HG02970 (cell line): ENCODE results near the gene ECM2.

Source experiments
- ATAC-seq: cut with Tn5 transposase; IDR thresholded peaks from one replicate; pipeline ENCODE4 v1.9.1; 2021; ENCODE audit warnings: mild to moderate bottlenecking, moderate library complexity, moderate number of reproducible peaks; ENCODE audit not compliant: unreplicated experiment, low FRiP score

The ECM2 gene

DNA sequence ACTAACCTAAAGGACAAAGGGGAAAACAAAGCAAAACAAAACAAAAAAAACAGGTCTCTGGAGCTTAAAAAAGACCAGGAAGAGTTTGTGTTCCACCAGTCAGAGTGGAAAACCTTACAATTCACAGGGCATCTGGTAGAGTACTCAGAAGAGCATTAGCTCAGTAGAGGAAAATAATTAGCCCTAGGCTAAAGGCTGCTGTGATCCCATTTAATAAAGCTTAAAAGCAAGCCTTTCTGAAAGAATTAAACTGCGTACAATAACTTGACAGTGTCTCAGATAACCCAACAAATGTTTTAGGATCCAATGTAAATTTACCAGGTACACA, 7.3 kb downstream of the ECM2 start:
- no peak for ATAC-seq

DNA sequence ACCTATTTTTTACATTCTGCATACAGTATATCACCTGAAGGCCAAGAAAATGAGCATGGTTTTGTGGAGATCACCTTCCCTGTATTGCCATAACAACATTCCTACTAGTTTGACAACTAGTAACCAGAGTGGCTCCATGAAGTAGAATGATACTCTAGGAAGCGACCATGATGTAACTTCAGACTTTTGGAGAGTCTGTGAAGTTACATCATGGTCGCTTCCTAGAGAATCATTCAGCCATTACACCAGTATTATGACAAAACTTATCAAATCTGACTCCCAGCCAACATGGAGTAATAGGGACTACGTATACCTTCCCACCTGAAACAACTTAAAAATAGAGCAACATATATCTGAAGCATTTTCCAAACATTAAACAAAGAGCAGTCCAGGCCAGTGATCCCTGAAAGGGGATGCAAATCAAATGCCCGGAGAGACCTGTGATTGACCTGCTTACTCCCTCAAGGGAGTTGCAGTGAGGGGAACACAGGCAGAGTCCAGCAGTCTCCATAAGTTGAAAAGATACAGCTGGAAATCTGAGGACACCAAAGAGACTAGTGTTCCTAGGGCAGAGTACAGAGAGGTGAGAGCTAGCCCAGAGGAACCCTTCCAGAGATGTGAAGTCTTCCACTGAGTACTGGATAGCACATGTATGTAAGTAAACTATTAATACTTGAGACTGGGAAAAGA, 7.8 kb downstream of the ECM2 start:
- no peak for ATAC-seq

DNA sequence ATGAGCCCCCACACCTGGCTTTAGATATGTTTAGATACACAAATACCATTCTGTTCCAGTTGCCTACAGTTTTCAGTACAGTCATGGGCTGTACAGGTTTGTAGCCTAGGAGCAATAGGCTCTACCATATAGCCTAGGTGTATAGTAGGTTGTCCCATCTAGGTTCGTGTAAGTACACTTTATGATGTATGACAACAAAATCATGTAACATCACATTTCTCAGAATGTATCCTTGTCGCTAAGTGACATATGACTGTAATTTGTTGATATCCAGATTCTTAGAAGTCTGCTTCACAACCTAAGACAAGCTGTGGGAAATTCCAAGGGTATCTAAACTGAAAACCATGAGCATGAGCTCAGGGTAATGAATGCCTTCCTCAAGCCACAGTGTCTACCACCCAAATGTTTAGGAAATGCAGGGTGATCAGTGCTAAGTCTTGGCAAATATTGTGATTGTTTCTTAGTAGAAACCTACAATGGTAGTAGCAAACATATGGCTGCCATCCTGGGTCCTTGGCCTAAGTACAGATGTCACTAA, 8.4 kb downstream of the ECM2 start:
- no peak for ATAC-seq

DNA sequence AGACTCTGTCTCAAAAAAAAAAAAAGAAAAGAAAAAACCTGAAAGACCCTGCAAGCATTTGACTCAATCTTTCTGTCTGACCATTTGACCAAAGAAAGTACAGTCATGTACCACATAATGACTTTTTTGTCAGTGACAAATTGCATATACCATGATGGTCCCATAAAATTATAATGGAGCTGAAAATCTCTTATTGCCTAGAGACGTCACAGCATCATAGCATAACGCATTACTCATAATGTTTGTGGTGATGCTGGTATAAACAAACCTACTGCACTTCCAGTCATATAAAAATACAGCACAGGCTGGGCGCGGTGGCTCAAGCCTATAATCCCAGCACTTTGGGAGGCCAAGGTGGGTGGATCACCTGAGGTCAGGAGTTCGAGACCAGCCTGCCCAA, 10.5 kb downstream of the ECM2 start:
- ATAC-seq, result no peak

DNA sequence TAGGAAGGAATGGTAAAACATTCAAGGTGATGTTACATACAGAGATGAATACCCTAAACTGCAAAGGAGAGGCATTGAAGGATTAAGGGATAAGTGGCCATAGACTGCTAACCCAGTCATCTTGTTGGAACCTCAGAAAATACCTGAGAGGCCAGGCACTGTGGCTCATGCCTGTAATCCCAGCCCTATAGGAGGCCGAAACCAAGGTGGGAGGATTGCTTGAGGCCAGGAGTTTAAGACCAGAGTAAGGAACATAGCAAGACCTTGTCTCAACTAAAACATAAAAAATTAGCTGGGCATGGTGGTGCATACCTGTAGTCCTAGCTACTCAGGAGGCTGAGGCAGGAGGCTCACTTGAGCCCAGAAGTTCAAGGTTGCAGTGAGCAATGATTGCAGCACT, 10.9 kb downstream of the ECM2 start:
- ATAC-seq, result no peak

DNA sequence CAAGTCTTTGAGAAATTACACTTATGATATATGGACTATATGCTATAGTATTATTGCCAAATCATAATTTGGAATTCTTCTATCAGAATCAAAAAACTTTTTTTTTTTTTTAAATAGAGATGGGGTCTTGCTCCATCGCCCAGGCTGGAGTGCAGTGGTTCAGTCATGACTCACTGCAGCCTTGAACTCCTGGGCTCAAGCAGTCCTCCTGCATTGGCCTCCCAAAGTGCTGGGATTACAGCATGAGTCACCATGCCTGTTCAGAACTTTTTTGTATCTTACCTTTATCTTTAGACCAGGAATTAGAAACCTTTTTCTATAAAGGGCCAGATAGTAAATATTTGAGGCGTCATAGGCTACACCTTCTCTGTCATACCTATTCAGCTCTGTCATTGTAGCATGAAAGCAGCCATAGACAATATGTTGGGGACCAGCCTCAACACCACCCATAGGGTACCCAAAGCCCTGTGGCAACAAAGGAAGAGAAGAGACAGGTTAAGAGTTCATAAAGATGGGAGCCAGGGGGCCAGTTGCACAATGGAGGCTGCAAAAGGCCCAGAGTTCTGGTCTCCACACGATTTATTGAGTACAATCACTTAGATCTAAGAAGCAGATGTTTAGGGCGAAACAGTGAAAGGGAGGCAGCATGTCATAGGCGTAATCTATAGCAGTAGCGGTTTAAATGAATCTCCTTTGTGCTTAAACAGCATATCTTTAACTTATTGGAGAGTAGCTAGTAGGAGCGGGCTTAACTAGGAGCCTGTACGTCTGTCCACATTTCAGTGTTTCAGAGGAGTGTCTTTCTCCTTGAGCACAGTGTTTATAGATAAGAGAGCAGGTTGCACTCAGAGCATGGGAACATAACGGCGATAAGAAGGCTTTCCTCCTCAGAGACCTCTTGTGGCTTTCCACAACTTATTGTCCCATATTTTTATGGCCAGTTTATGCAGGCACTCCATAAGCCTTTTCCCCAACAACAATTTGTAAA, 12.5 kb downstream of the ECM2 start:
- no peak for ATAC-seq

DNA sequence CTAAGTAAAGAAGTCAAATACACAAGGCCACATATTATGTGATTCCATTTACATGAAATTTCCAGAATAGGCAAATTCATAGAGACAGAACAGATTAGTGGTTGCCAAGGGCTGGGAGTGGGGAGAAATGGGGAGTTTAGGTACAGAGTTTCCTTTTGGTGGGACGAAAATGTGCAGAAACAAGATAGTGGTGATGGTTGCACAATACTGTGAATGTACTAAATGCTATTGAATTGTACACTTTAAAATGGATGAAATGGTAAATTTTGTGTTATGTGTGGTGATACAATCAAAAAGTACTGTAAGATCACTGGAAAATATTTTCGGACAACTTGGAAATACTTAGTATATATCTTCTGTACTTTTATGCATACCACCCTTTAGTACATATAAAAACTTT, 15.0 kb downstream of the ECM2 start:
- ATAC-seq, result no peak

DNA sequence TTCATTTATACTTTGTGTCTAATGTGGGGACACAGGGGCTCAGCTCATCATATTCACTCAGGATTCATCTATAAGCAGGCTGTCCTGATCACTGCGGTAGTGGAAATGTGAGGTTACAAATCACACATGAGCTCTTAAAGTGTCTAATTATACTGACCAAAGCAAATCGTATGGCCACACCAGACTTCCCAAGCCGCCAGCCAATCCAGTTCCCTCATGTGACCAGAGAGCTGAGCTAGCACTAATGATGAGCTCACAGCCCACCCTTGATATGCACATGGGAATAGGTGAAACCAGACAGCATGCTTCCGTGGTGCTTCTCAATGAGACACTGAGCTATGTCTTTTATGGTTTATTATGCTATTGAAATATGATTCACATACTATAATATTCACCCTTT, 17.6 kb downstream of the ECM2 start:
- ATAC-seq, result no peak

DNA sequence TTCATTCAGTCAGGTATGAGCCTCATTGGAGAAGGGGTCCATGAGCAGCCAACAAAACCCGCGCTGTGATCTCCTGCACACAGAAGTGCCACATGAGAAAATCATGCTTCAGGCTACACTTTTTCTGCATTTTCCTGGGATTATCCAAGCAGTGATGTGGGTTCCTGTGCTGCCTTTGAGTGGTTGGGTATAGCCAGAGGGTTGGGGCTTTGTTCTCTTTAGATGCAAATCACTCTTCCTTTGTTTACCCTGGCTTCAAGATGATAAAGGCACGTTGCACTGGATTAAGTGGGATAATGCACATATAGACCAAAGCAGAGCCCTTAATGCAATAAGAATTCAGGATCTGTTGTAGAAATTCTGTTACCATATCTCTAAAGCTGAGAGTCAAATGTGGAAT, 18.7 kb downstream of the ECM2 start:
- no peak for ATAC-seq

DNA sequence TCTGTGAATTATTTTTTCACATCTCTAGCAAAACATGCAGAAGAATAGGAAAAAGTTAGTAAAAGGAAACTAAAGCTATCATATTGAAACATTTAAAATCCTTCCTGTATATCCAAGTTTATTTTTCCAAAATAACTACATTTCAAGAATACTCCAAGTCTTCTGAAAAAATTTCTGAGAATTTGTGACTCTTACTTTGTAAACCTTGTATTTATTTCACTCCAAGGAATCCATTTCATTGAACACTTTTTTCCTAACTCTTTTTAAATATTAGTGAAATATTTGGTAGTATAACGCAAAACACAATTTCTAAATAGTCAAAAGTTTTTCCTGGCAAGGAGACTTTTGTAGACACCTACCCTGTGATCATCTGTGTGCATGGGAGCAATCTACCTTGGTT, 19.3 kb downstream of the ECM2 start:
- ATAC-seq, result no peak

DNA sequence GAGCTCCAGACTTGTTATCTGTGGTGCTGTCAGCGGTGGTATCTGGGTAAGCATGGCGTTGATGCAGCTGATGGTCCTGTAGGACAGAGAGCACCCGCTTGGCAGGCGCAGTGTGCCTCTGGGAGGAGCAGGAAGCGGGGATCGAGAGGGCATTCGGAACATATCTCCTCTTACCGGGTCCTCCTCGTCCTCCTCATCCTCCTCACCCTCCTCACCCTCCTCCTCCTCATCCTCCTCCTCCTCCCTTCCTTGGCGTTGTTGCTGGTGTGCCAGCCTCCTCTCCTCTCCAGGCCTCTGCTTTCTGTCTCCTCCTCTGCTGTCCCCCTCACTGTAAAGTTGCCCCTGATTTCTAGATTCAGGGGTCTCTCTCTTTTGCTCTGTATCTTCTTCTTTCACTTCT, 21.2 kb downstream of the ECM2 start:
- ATAC-seq, result no peak

DNA sequence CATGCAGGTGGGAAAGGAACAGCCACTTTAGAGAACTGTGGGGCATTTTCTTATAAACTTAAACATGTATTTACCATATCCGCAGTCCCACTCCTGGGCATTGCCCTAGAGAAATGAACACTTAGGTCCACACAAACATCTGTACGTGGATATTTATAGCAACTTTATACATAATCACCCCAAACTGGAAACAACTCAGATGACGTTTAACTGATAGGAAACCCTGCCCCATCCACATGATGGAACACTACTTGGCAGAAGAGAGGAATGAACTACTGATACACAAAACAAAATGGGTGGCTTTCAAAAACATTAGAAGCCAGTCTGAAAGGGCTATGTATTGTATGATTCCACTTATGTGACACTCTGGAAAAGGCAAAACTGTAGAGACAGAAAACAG, 22.4 kb downstream of the ECM2 start:
- no peak for ATAC-seq

DNA sequence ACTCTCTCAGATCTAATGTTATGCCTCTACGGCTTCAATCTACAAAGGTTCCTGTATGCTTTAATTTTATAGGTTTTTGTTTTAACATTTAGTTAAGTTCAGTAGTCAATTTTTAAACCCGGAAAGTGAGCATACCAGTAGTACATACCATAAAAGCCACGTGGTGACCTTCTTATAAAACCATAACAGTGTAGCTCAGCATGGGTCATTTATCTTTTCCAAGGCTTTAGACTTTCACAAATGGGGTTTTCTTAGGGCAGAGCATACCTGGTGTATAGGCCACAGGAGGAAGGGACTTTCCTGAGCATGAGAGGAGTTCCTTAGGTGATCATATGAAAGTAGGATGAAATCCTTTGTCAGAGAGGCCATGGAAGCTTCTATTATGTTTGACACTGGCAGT, 23.2 kb downstream of the ECM2 start:
- no peak for ATAC-seq

DNA sequence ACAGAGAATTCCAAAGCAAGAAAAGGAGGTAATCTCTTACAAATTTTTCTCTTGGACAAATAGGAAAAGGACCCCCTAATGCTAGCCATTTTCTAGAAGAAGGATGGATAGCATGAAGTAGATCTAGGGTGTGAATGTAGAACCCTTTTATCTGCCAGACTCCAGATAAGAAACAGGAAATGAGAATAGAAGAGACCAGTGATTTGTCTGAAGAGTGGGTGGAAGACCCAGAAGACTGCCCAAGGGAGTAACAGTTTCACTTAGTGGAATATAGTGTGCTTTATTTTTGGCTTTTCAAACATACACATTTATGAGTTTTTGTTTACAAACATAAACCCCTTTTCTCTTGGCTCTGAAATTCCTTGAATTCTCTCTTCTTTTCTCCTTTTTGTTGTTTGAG, 25.0 kb downstream of the ECM2 start:
- no peak for ATAC-seq

DNA sequence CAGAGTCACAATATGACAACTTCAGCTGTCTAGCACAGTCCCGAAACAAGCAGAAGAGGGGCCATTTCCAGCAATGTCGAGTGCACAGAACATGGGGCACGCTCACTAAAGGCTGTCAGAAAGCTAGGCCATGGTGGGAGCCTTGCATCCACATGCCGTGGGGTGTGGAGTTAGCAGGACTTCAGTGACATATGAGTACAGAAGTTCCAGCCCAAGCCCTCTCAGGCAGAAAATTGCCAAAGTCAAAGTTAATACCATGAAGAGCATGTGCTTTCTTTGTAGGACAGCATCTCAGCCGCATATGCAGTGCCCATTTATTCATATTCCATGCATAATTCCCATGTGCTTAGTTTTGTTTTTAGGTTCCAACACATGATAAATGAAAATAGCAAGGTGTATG, 26.7 kb downstream of the ECM2 start:
- no peak for ATAC-seq

DNA sequence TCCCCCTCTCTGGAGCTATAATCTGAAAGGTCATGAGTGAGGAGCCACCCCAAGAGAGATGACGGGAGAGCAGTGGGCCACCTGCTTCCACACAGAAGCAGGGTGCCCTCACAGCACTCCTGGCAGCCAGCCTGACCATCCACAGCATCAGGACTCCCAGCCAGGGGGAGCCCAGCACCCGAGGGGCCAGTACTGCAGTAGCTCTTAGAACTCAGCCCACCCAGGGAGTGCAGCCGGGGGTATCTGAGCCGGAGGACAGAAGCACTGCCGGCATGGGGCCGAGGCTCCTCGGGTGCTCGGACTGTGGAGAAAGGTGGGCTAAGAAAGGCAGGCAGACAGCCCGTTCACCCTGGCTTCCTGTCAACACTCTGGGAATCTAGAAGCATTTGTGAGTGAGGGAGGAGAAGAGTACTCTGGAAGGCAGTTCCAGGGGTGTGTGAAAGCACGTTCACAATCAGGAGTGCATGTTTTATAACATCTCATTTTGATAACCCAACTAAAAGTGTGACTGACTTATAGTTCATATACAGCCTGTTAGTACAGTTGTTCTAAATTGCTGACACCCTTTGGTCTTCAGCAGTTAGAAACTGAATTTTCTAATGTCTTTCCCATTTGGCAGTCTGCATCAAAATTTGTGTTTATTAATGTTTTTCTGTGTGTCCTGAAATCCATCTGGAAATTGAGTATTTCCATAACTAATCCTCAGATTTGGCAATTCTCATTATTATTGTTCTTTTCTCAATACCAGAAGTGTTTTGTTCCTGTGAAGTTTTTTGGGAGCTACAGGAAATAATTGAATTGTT, 27.6 kb downstream of the ECM2 start:
- no peak for ATAC-seq

DNA sequence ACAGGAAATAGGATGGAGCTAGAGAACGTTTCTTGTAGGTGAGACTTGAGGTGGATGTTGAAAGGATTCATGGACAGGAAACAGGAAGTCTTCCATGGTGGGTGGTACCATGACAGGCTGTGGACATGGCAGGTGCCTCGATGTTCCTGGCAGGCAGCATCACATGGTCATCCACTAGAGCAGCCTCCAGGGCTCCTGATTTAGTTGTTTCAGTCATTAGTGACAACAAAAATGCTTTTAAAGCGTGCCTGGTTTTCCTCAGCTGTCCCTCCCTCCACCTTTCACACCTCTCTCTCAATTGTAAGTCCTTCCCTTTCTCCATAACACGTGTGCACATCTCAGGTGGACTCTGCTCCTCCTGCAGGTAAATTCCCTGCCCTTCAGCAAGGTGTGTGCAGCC, 28.3 kb downstream of the ECM2 start:
- no peak for ATAC-seq

DNA sequence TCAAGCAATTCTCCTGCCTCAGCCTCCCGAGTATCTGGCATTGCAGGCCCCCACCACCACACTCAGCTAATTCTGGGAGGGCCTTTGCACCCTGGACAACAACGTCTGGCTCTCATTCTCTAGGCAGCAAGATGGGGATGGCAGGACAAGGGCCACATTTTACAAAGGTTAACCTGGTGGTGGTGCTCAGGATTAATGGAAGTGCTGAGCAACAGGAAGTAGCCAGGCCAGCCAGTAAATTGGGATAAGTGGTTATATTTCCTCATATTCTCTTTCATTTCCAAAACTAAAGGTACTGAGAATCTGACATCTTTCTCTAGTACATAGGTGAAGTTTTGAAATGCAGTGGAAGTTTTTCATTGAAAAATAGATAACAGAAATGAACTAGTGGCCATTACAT, 28.8 kb downstream of the ECM2 start:
- ATAC-seq, result no peak

DNA sequence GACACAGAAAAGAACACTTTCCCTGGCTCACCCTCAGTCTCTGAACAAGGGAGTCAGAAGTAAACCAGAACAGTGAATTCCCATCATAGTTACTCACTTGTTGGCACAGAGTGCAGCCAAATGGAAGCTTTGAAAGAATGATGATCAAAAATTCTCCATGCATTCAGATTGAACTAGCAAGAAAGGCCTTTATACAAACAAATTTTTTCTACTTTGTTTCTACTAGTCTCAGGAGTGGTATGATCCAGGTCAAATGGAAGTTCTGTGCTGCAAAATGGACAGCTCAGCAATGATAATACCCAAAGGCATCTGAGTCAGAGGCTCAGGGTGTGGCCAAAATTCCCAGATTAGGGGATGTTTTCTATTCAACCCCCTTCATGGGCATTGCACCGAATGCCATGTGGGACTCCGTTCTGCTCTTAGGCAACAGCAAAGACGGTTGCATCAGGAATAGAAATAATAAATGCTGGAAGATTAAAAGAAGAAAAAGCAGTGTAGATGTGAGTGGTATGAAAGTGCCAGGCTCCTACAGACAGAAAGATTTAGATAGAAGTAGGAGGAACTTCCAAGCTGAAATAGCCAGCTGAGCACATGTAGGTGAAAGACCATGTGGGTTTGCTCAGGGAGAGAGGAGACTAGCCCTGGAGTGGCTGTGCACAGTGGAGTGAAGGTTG, 29.5 kb downstream of the ECM2 start:
- no peak for ATAC-seq

DNA sequence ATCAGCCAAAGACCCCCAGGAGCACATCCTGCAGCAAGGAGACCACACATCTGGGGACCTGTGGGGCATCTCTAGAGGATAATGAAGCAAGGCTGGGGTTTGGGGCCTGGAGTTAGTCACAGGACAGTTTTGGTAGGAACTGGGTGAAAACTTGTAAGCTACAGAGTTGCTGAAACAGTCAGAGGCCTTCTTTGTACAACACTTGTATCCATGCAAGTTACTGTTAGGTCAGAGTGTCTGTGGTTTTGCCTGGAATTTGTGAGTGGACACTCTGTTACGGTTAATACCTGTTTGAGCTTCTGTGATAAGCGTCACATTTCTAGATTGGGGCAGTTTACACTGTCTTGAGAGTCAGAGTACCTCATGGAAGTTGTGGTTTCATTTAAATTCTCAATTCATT, 30.9 kb downstream of the ECM2 start:
- no peak for ATAC-seq
